Ascending aorta (tissue), 2 donors: Measurements from ENCODE around the gene RBMS2. TPM values are rescaled to one million over a fixed set of nuclear protein-coding genes. Genes with fewer than 3 reads are reported as not detected.

Source experiments
- DNase-seq, 2 donors: peaks; one replicate each; pipeline ENCODE4 v3.0.0-alpha.2; 2019; ENCODE audit warnings: low spot score in 2 of 2
- H3K27ac ChIP-seq, 2 donors: fragments of 200-600 bp; sonication (generic); one replicate each; pipeline ENCODE4 v1.5.1; 2016 to 2017; ENCODE audit warnings: mild to moderate bottlenecking in 1 of 2
- H3K27me3 ChIP-seq: fragments of 200-600 bp; sonication (generic); one replicate; pipeline ENCODE4 v1.5.1; 2017
- H3K36me3 ChIP-seq, 2 donors: fragments of 200-600 bp; sonication (generic); one replicate each; pipeline ENCODE4 v1.5.1; 2016
- H3K4me1 ChIP-seq, 2 donors: fragments of 200-600 bp; sonication (generic); one replicate each; pipeline ENCODE4 v1.5.1; 2016 to 2017; ENCODE audit warnings: mild to moderate bottlenecking in 1 of 2
- H3K4me3 ChIP-seq, 2 donors: fragments of 200-600 bp; sonication (generic); one replicate each; pipeline ENCODE4 v1.5.1; 2016 to 2017; ENCODE audit warnings: mild to moderate bottlenecking in 1 of 2
- H3K9me3 ChIP-seq, 2 donors: fragments of 200-600 bp; sonication (generic); one replicate each; pipeline ENCODE4 v1.5.1; 2016
- intact Hi-C: fragments of 100-400 bp; cut with DNase I; formaldehyde crosslinking; loops from one replicate; pipeline ENCODE4 v1.15.1; 2023
- total RNA-seq: library from RNA; depleted of rRNA; stranded (reverse); fragments of >200 nt; gene quantifications from one replicate; pipeline ENCODE4 v1.1.0, GENCODE V29; 2016
- TF ChIP-seq, protein P1 (sequence below), 3 experiments: fragments of 200-600 bp in 2 of 3; fragments of 450-650 bp in 1 of 3; sonication (generic) in 2 of 3; IDR thresholded peaks; one replicate each; pipeline ENCODE4 v1.5.1; 2016 to 2019; ENCODE audit warnings: antibody characterized with exemption in 3 of 3, mild to moderate bottlenecking in 1 of 3, moderate library complexity in 1 of 3

Gene RBMS2
- total RNA-seq, 1 donor from 2014 or later, result 21.3 TPM

DNA sequence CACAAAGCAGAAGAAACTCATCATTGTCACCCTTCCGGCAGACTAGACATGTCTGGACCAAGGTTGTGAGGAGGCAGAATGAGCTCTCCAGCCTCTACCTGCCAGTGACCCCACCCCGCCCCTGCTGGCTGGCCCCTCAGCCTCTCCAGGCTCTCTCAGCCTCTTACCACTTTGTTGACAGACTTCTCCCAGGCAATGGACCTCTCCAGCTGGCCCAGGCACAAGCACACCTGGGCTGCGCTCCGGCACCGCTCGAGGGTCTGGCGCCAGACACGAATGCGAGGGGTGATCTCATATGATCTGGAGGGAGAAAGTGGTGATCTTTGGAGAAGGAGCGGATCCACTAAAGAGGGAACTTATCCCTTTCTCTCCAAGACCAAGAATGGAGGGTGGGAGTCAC, 78.2 kb downstream of the RBMS2 start:
- TF ChIP-seq, protein P1, sequence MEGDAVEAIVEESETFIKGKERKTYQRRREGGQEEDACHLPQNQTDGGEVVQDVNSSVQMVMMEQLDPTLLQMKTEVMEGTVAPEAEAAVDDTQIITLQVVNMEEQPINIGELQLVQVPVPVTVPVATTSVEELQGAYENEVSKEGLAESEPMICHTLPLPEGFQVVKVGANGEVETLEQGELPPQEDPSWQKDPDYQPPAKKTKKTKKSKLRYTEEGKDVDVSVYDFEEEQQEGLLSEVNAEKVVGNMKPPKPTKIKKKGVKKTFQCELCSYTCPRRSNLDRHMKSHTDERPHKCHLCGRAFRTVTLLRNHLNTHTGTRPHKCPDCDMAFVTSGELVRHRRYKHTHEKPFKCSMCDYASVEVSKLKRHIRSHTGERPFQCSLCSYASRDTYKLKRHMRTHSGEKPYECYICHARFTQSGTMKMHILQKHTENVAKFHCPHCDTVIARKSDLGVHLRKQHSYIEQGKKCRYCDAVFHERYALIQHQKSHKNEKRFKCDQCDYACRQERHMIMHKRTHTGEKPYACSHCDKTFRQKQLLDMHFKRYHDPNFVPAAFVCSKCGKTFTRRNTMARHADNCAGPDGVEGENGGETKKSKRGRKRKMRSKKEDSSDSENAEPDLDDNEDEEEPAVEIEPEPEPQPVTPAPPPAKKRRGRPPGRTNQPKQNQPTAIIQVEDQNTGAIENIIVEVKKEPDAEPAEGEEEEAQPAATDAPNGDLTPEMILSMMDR (IDR thresholded peaks at IDR 0.05), result no peak
- DNase-seq, result no peak
- Histone ChIP-seq H3K27ac (no peak overlapping the region), H3K27me3 (no peaks in the 10 kb centered on the region), H3K4me1 (no peaks in the 10 kb centered on the region), H3K36me3 (peaks cover 80 to 95% of the 10 kb centered on the region in 2 donors), H3K4me3 (no peak overlapping the region), H3K9me3 (no peaks in the 10 kb centered on the region)
- intact Hi-C loops, result no loop called here

- no peak overlapping the region for H3K27ac ChIP-seq
Observed at GRCh38 chr12:56600753-56601152, 79.1 kb downstream of the RBMS2 start.

GRCh38 chr12:56601503-56601902, 79.9 kb downstream of the RBMS2 start:
- intact Hi-C loops, result no loop called here
- Histone ChIP-seq H3K36me3 (peaks cover 95 to 97% of the 10 kb centered on the region in 2 donors), H3K4me1 (no peaks in the 10 kb centered on the region), H3K4me3 (no peak overlapping the region), H3K27ac (no peak overlapping the region), H3K27me3 (no peaks in the 10 kb centered on the region), H3K9me3 (no peaks in the 10 kb centered on the region)
- DNase-seq, result no peak
- TF ChIP-seq, protein P1 (IDR thresholded peaks at IDR 0.05), result no peak

More at GRCh38 chr12:56600753-56601152, 79.1 kb downstream of the RBMS2 start:
- intact Hi-C loops, result no loop called here
- Histone ChIP-seq H3K27me3 (no peaks in the 10 kb centered on the region), H3K4me3 (no peak overlapping the region), H3K36me3 (peaks cover 90 to 95% of the 10 kb centered on the region in 2 donors), H3K4me1 (no peaks in the 10 kb centered on the region), H3K9me3 (no peaks in the 10 kb centered on the region)
- TF ChIP-seq, protein P1 (IDR thresholded peaks at IDR 0.05), result no peak
- no peak for DNase-seq

- intact Hi-C loops, result no loop called here
- peaks cover 96 to 98% of the 10 kb centered on the region in 2 donors for H3K36me3 ChIP-seq
- TF ChIP-seq, protein P1 (IDR thresholded peaks at IDR 0.05), result no peak
Observed at GRCh38 chr12:56602239-56602638, 80.6 kb downstream of the RBMS2 start.

DNA sequence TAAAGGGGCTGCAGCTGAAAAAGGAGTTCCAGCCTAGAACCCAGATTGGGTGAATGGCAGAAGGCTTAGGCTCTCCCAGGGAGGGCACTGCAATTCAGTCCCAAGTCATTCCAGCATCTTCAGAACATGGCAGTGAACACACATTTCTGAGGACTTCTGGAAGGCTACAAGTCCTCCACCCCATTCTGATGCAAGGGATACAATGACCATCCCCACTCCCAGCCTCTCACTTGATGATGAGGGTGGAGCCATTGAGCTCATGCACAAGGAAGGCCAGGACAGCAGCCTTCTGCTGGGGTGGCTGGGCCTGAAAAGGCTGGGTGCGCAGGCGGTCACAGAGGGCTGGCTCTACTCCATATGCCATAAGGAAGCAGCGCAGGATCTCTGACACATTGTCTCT, 82.7 kb downstream of the RBMS2 start:
- Histone ChIP-seq H3K27me3 (no peaks in the 10 kb centered on the region), H3K36me3 (peaks cover 100% of the 10 kb centered on the region in 2 donors), H3K9me3 (no peaks in the 10 kb centered on the region), H3K4me1 (no peaks in the 10 kb centered on the region), H3K4me3 (no peak overlapping the region), H3K27ac (no peak overlapping the region)
- DNase-seq, result peak in 1 of 2 donors; percentile 47
- TF ChIP-seq, protein P1 (IDR thresholded peaks at IDR 0.05), result no peak
- intact Hi-C loops, result no loop called here

More at GRCh38 chr12:56602239-56602638, 80.6 kb downstream of the RBMS2 start:
- H3K4me3 ChIP-seq, result no peak overlapping the region
- no peaks in the 10 kb centered on the region for H3K9me3 ChIP-seq
- no peaks in the 10 kb centered on the region for H3K4me1 ChIP-seq
- no peaks in the 10 kb centered on the region for H3K27me3 ChIP-seq
- H3K27ac ChIP-seq, result no peak overlapping the region
- DNase-seq, result no peak

DNA sequence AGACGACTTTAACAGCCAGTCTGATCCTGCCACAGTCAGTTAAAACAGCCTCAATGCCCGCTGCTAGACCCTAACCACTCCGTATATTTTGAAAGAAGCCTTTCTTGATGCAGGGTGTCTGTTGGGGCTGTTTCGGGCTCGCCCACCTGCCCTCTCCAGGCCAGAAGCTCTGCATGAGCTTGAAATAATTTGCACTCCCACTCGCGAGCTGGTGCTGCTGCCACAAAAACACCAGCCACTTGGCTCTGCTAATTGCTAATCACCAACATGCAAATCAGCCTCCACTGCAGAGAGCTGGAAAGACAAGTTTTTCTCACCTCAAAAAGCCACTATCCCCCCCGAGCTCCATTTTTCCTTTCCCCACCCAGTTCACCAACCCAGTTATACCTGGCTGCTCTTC, 93.0 kb downstream of the RBMS2 start:
- Histone ChIP-seq H3K4me1 (no peaks in the 10 kb centered on the region), H3K9me3 (no peaks in the 10 kb centered on the region), H3K27ac (no peak overlapping the region), H3K4me3 (no peak overlapping the region), H3K27me3 (no peaks in the 10 kb centered on the region), H3K36me3 (peaks cover 79 to 86% of the 10 kb centered on the region in 2 donors)
- TF ChIP-seq, protein P1 (IDR thresholded peaks at IDR 0.05), result no peak
- intact Hi-C loops, result no loop called here
- no peak for DNase-seq
